ENCODE results near the gene SLC16A2. TPM values are rescaled to one million over a fixed set of nuclear protein-coding genes. Genes with fewer than 3 reads are reported as not detected.
"Not testable (repeated sequence)": the region's sequence is repeated elsewhere in the genome, so short reads cannot be mapped to it uniquely, and the experiment has no call there.

The SLC16A2 gene
- total and polyA plus RNA-seq, 7 donors: 0.66 to 6.3 (median 2.1) TPM

DNA sequence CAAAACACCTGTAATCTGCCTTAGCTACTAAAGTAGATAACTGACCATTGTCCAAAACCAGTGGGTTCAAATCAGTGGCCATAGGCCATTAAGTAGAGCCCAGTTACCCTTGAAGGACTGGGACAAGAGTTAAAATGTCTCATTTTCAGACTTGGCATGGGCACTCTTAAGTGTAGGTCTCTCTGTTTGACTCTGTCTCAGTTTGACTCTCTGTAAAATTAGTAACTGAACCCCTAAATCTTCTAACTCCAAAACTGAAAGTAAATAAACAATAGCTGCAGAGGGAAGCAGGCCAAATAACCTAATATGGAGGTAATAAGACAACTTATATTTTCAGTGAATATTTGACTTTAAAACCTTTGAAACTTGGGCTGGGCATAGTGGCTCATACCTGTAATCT, 89.1 kb downstream of the SLC16A2 start:
- intact Hi-C loops (cut with DNase I): no loop called here
- peaks cover 0 to 10% (median 0%) of the 10 kb centered on the region in 3 donors for H3K27me3 ChIP-seq (ENCODE audit: insufficient read depth in 3 of 3, low read length in 2 of 3)
- TF ChIP-seq, protein P1, sequence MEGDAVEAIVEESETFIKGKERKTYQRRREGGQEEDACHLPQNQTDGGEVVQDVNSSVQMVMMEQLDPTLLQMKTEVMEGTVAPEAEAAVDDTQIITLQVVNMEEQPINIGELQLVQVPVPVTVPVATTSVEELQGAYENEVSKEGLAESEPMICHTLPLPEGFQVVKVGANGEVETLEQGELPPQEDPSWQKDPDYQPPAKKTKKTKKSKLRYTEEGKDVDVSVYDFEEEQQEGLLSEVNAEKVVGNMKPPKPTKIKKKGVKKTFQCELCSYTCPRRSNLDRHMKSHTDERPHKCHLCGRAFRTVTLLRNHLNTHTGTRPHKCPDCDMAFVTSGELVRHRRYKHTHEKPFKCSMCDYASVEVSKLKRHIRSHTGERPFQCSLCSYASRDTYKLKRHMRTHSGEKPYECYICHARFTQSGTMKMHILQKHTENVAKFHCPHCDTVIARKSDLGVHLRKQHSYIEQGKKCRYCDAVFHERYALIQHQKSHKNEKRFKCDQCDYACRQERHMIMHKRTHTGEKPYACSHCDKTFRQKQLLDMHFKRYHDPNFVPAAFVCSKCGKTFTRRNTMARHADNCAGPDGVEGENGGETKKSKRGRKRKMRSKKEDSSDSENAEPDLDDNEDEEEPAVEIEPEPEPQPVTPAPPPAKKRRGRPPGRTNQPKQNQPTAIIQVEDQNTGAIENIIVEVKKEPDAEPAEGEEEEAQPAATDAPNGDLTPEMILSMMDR (IDR thresholded peaks at IDR 0.05): no peak
- DNase-seq: no peak
- H3K4me1 ChIP-seq: no peaks in the 10 kb centered on the region
- H3K27ac ChIP-seq: no peak overlapping the region
- H3K4me3 ChIP-seq: no peak overlapping the region
- H3K36me3 ChIP-seq (ENCODE audit: insufficient read depth in 1 of 2, low read depth in 1 of 2): no peaks in the 10 kb centered on the region
- ATAC-seq: no peak
- H3K9me3 ChIP-seq: no peaks in the 10 kb centered on the region

DNA sequence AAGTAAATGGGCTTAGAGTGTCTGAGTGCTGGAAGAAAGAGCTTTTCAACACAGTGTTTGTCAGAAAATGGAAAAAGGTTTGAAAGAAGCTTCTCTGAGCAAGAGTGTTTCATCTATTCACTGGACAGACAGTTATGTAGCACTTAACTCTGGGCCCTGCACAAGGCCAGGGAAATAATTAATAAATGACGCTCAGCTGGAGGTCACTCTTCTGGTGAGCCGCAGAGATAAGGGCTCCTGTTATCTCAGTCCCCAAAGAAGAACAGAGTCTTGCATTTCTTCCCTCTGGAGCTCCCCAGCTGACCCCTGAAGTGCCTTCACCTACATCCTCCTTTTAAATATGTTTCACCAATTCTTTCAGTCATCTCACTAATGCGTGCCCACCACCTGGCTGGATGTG, 90.4 kb downstream of the SLC16A2 start:
- H3K9me3 ChIP-seq: no peaks in the 10 kb centered on the region
- no peak overlapping the region for H3K4me3 ChIP-seq
- no peak for ATAC-seq
- no peaks in the 10 kb centered on the region for H3K36me3 ChIP-seq (ENCODE audit: insufficient read depth in 1 of 2, low read depth in 1 of 2)
- TF ChIP-seq, protein P1 (IDR thresholded peaks at IDR 0.05): no peak
- intact Hi-C loops (cut with DNase I): no loop called here
- no peaks in the 10 kb centered on the region for H3K4me1 ChIP-seq
- 94 to 98% (median 97%) methylated on average over 3 of the region's 3 CpGs for WGBS, 3 donors
- peaks cover 0 to 6% (median 0%) of the 10 kb centered on the region in 3 donors for H3K27me3 ChIP-seq (ENCODE audit: insufficient read depth in 3 of 3, low read length in 2 of 3)
- no peak for DNase-seq
- no peak overlapping the region for H3K27ac ChIP-seq

DNA sequence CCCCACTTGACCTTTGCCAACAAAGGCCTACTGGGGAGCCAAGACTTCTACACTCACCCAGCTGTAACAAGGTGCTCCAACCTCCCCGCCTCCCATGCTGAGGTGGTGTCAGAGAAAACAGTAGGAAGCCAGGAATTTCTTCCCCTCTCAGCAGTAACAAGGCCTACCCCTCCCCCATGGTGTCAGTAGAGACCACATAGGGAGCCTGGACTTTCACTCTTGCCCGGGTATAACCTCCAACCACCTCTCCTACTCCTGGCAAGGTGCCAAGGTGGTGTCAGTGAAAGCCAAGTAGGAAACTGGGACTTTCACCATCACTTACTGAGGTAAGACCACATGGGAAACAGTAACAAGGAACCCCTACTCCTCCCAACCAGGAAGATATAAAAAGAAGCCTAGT, 93.1 kb downstream of the SLC16A2 start:
- TF ChIP-seq, protein P1 (IDR thresholded peaks at IDR 0.05): no peak
- ATAC-seq: no peak
- 46 to 63% (median 48%) methylated on average over 2 of the region's 2 CpGs for WGBS, 3 donors
- H3K9me3 ChIP-seq: no peaks in the 10 kb centered on the region
- H3K4me1 ChIP-seq: no peaks in the 10 kb centered on the region
- H3K36me3 ChIP-seq (ENCODE audit: insufficient read depth in 1 of 2, low read depth in 1 of 2): no peaks in the 10 kb centered on the region
- no peak for DNase-seq
- H3K4me3 ChIP-seq: no peak overlapping the region
- peaks cover 0 to 6% (median 0%) of the 10 kb centered on the region in 3 donors for H3K27me3 ChIP-seq (ENCODE audit: insufficient read depth in 3 of 3, low read length in 2 of 3)
- no peak overlapping the region for H3K27ac ChIP-seq
- intact Hi-C loops (cut with DNase I): no loop called here

DNA sequence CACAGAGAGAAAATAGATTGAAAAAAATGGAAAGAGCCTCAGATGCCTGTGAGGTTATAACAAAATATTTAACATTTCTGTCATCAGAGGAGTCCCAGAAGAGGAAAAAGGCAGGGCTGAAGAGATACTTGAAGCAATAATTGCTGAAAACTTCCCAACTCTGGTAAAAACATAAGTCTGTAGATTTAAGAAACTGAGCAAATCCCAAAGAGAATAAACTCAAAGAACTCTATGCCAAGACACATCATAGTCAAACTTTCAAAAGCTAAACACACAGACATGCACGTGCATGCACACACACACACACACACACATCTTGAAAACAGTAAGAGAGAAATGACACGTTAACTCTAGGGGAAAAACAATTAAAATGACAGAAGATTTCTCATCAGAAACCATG, 94.1 kb downstream of the SLC16A2 start:
- Histone ChIP-seq H3K36me3 (ENCODE audit: insufficient read depth in 1 of 2, low read depth in 1 of 2) (no peaks in the 10 kb centered on the region), H3K4me1 (no peaks in the 10 kb centered on the region), H3K27me3 (ENCODE audit: insufficient read depth in 3 of 3, low read length in 2 of 3) (peaks cover 0 to under 1% (median 0%) of the 10 kb centered on the region in 3 donors), H3K27ac (no peak overlapping the region), H3K9me3 (no peaks in the 10 kb centered on the region), H3K4me3 (no peak overlapping the region)
- WGBS, 3 donors: 39 to 79% (median 74%) methylated on average over 2 of the region's 2 CpGs
- TF ChIP-seq, protein P1 (IDR thresholded peaks at IDR 0.05): no peak
- intact Hi-C loops (cut with DNase I): no loop called here
- DNase-seq: no peak
- ATAC-seq: no peak

DNA sequence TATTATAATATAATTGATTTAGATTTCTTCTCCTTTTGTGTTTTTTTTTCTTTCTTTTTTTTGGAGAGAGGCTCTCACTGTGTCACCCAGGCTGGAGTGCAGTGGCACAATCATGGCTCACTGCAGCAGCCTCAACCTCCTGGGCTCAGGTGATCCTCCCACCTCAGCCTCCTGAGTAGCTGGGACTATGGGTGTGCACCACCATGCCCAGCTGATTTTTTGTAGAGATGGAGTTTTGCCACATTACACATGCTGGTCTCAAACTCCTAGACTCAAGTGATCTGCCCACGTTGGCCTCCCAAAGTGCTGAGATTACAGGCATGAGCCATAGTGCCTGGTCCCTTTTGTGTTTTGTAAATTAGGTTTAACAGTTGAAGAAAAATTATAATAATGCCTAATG, 94.7 kb downstream of the SLC16A2 start:
- DNase-seq; H3K4me3 ChIP-seq; H3K27me3 ChIP-seq (ENCODE audit: insufficient read depth in 3 of 3, low read length in 2 of 3); H3K36me3 ChIP-seq (ENCODE audit: insufficient read depth in 1 of 2, low read depth in 1 of 2); H3K27ac ChIP-seq; intact Hi-C loops (cut with DNase I); H3K4me1 ChIP-seq; H3K9me3 ChIP-seq; ATAC-seq: not testable (repeated sequence)
- 67 to 100% (median 88%) methylated on average over 1 of the region's 1 CpG for WGBS, 3 donors

Data from psoas muscle (tissue), 8 donors.